Left ventricle myocardium inferior (tissue), 1 donor: ENCODE measurements around the gene ETV7. TPM values are rescaled to one million over a fixed set of nuclear protein-coding genes. Genes with fewer than 3 reads are reported as not detected.
A peak's percentile ranks its signal among the peaks of the same experiment; 100 is the strongest.

ENCODE experiments used
- DNase-seq: peaks from one replicate; pipeline ENCODE4 v3.0.0-alpha.2; 2020
- H3K27ac ChIP-seq: fragments of 200-600 bp; replicated peaks from 2 replicates; pipeline ENCODE4 v1.8.0; 2021
- H3K27me3 ChIP-seq: fragments of 200-600 bp; 2 replicates; pipeline ENCODE4 v1.8.0; 2021; ENCODE audit warnings: low read depth
- H3K36me3 ChIP-seq: fragments of 200-600 bp; 2 replicates; pipeline ENCODE4 v1.8.0; 2021
- H3K4me1 ChIP-seq: fragments of 200-600 bp; 2 replicates; pipeline ENCODE4 v1.8.0; 2021
- H3K4me3 ChIP-seq: fragments of 200-600 bp; 2 replicates; pipeline ENCODE4 v1.8.0; 2021; ENCODE audit warnings: mild to moderate bottlenecking, moderate library complexity
- H3K9me3 ChIP-seq: fragments of 200-600 bp; replicated peaks from 2 replicates; pipeline ENCODE4 v1.8.0; 2021
- intact Hi-C: fragments of 100-400 bp; cut with micrococcal nuclease; formaldehyde crosslinking; loops from one replicate; pipeline ENCODE4 v1.11.0; 2022
- total RNA-seq: library from RNA; stranded (reverse); fragmentation: NEBNext Ultra II Directional; extraction: Animal tissue kit (Norgen Biotek cat#: 25700); gene quantifications from one replicate; pipeline ENCODE4 v1.2.1, GENCODE V29; 2021
- TF ChIP-seq, protein P1 (sequence below): fragments of 200-600 bp; IDR thresholded peaks from 2 replicates; pipeline ENCODE4 v1.8.0; 2021; ENCODE audit warnings: antibody characterized with exemption, mild to moderate bottlenecking, borderline replicate concordance
- donor health status: DM: no; HTN: yes; CAD: no; lungs with severe emphysema.

The ETV7 gene
- total RNA-seq, 1 donor from 2014 or later, result not detected

DNA sequence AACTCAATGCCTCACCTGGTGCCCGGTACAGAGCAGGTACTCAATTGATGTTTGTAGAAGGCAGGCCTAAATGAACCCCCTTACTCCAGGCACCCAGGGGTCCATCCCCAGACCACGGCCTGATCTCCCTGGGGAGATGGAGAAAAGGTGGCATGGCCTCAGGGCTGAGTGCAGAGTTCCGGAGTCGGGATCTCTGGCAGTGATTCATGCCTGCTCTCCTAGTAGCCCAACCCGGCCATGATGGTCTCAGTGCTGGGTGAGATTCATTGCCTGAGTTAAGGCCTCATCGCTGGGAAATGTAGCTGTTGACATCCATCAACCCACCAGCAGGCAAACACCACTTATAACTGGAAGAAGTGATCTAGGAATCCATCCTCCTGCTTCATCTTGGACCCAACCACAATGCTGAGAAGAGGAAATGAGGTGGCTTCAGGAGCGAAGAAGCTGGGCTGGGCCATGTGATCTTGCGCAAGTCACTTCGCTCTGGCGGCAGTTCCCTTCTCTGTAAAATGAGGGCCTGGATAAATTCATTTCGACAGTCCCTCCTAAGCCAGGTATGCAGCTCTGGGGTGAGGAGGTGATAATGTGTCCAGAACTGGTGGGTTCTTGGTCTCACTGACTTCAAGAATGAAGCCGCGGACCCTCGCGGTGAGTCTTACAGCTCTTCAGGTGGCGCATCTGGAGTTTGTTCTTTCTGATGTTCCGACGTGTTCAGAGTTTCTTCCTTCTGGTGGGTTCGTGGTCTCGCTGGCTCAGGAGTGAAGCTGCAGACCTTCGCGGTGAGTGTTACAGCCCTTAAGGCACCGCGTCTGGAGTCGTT lies 24.7 kb downstream of the ETV7 start:
- Histone ChIP-seq H3K9me3 (no peaks in the 10 kb centered on the region), H3K4me3 (no peak overlapping the region), H3K4me1 (peaks cover 28% of the 10 kb centered on the region), H3K27ac (no peak overlapping the region), H3K27me3 (peaks cover 16% of the 10 kb centered on the region), H3K36me3 (no peaks in the 10 kb centered on the region)
- DNase-seq, result no peak
- intact Hi-C loops, result no loop called here
- TF ChIP-seq, protein P1, sequence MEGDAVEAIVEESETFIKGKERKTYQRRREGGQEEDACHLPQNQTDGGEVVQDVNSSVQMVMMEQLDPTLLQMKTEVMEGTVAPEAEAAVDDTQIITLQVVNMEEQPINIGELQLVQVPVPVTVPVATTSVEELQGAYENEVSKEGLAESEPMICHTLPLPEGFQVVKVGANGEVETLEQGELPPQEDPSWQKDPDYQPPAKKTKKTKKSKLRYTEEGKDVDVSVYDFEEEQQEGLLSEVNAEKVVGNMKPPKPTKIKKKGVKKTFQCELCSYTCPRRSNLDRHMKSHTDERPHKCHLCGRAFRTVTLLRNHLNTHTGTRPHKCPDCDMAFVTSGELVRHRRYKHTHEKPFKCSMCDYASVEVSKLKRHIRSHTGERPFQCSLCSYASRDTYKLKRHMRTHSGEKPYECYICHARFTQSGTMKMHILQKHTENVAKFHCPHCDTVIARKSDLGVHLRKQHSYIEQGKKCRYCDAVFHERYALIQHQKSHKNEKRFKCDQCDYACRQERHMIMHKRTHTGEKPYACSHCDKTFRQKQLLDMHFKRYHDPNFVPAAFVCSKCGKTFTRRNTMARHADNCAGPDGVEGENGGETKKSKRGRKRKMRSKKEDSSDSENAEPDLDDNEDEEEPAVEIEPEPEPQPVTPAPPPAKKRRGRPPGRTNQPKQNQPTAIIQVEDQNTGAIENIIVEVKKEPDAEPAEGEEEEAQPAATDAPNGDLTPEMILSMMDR, result no peak

DNA sequence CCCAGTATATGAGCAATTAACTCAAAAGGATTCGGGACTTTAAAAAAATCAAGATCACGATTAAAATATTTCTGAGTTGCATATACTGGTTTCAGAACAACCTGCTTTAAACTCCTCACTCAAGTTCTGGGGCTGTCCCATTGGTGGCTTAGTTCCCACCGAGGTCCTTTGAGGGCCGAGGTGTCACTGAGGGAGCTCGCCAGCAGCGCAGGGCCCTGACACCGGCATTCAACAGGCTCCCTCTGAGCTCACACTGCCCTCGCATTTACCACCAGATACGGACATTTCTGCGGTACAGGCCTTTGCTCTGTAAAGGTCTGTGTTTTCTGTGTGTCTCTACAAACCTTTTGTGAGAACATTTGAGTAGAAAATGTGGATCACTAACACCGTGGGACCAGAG lies 26.4 kb downstream of the ETV7 start:
- H3K4me3 ChIP-seq, result no peak overlapping the region
- no peaks in the 10 kb centered on the region for H3K36me3 ChIP-seq
- H3K4me1 ChIP-seq, result peaks cover 30% of the 10 kb centered on the region
- intact Hi-C loops, result no loop called here
- H3K27ac ChIP-seq, result peak overlapping the region; percentile 43
- H3K27me3 ChIP-seq, result peaks cover 31% of the 10 kb centered on the region
- TF ChIP-seq, protein P1, result no peak
- H3K9me3 ChIP-seq, result no peaks in the 10 kb centered on the region
- no peak for DNase-seq

DNA sequence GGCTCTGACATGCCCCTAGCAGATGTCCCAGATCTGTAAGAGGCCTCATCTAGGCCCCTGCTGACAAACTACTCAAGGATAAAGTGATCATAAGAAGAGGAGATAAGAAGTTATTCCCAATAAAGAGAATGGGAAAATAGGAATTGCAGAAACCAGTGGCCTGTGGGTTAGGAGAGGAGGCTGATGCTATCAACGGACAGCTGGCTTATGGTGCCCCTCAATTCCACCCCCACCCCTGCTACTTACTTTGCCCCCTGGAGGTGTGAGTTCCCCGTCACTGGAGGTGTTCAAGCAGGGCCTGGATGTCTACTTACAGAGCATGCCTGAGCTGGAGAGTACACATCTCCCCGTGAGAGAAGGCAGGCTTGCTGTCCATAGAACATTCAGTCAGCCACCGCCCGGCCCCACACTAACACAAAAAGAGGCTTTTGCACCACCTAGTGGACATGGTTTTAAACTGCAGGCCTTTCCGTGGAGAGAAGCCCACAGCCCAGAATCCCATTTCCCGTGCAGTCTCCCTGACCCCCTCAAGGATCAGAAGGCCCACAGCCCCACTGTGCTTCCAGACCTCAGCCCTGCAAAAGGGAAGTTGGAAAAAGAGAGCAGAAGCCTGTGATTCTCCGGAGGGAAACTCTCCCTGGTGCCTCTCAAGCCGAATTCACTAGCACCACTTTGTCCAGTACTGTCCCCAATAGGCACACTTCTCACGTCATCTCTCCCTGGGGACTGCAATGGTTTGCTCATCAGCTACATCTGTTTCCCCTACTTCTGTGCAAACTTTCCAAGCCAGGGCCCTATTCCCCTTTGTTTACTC lies 27.0 kb downstream of the ETV7 start:
- peak overlapping the region; percentile 72 for H3K27ac ChIP-seq
- intact Hi-C loops, result no loop called here
- peak; percentile 71 for DNase-seq

DNA sequence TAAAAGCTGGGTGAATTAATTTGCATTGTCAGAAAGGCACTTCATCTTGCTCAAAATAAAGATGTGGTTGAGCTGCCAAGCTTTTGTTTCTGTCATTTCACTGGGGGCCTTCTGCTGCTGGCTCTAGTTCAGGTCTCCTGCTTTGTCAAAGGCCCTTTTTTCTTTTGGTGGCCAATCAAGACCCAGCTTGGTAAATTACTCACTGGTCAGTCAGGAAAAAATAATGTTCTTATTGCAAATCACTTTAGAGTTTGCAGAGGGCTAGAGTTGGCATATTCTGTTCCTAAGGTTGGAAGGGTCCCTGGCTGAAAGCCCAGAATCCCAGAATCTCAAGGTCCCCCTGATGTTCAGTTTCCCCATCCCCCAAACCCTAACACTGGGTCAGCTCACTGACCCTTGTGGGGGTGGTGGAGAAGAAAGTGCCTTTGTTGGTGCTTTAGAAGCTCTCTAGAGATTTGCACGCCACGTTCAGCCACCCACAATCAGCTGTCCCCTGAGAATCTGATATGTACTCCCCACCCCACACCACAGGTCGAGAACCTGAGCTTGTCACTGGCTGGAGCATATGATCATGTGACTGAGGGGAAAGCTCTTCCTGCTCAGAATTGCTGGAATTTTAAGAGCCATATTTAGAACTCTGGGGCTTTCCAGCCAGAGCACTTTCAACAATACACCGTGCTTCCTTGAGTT lies 29.1 kb downstream of the ETV7 start:
- H3K27ac ChIP-seq, result peak overlapping the region; percentile 34
- H3K4me1 ChIP-seq, result peaks cover 30% of the 10 kb centered on the region
- H3K27me3 ChIP-seq, result peaks cover 57% of the 10 kb centered on the region
- H3K36me3 ChIP-seq, result no peaks in the 10 kb centered on the region
- no peaks in the 10 kb centered on the region for H3K9me3 ChIP-seq
- no peak for DNase-seq
- intact Hi-C loops, result loop anchor here (10.0 kb wide), 1 partner anchor 54 kb away; no protein-coding TSS in a partner anchor
- H3K4me3 ChIP-seq, result no peak overlapping the region
- TF ChIP-seq, protein P1, result no peak

More for the DNA sequence above, 27.0 kb downstream of the ETV7 start:
- Histone ChIP-seq H3K9me3 (no peaks in the 10 kb centered on the region), H3K27me3 (peaks cover 38% of the 10 kb centered on the region), H3K4me1 (peaks cover 30% of the 10 kb centered on the region), H3K4me3 (no peak overlapping the region), H3K36me3 (no peaks in the 10 kb centered on the region)
- TF ChIP-seq, protein P1, result peak; percentile 85

DNA sequence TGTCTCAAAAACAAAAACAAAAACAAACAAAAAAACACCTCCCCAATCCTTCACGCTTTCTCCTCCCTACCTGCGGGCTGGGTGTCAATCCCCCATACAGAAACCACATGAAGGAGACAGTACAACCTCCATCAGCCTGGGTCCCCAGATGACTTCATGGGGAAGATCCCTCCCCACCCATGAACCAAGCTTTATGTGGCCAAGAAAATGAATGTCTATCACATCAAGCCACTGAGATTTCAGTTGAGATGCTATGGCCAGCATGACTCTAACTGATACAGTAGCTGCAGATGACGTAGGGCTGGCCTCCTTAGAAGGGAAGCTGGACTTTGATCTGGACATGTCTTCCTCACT lies 29.6 kb downstream of the ETV7 start:
- DNase-seq, result no peak
- Histone ChIP-seq H3K4me1 (peaks cover 30% of the 10 kb centered on the region), H3K27me3 (peaks cover 63% of the 10 kb centered on the region), H3K36me3 (no peaks in the 10 kb centered on the region), H3K9me3 (peaks cover 3% of the 10 kb centered on the region), H3K27ac (peak overlapping the region; percentile 24), H3K4me3 (no peak overlapping the region)
- intact Hi-C loops, result loop anchor here (10.0 kb wide), 1 partner anchor 53 kb away; no protein-coding TSS in a partner anchor
- TF ChIP-seq, protein P1, result no peak
